ENCODE results near the gene TIPARP.

The TIPARP gene, protein sequence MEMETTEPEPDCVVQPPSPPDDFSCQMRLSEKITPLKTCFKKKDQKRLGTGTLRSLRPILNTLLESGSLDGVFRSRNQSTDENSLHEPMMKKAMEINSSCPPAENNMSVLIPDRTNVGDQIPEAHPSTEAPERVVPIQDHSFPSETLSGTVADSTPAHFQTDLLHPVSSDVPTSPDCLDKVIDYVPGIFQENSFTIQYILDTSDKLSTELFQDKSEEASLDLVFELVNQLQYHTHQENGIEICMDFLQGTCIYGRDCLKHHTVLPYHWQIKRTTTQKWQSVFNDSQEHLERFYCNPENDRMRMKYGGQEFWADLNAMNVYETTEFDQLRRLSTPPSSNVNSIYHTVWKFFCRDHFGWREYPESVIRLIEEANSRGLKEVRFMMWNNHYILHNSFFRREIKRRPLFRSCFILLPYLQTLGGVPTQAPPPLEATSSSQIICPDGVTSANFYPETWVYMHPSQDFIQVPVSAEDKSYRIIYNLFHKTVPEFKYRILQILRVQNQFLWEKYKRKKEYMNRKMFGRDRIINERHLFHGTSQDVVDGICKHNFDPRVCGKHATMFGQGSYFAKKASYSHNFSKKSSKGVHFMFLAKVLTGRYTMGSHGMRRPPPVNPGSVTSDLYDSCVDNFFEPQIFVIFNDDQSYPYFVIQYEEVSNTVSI
- long read RNA-seq, donor 1 = 0 reads
- long read RNA-seq, donor 2, full-length matches to known transcripts = 1 of 1 reads
- long read RNA-seq, donor 2, partial matches to known transcripts = 0 of 1 reads
- long read RNA-seq, donor 2, other reads (novel, unspliced or antisense) = 0 of 1 reads
- long read RNA-seq, donor 3, full-length matches to known transcripts = 1 of 1 reads
- long read RNA-seq, donor 3, partial matches to known transcripts = 0 of 1 reads
- long read RNA-seq, donor 3, other reads (novel, unspliced or antisense) = 0 of 1 reads
- long read RNA-seq, donor 4, full-length matches to known transcripts = 3 of 3 reads
- long read RNA-seq, donor 4, partial matches to known transcripts = 0 of 3 reads
- long read RNA-seq, donor 4, other reads (novel, unspliced or antisense) = 0 of 3 reads
- long read RNA-seq, donor 5, full-length matches to known transcripts = 1 of 1 reads
- long read RNA-seq, donor 5, partial matches to known transcripts = 0 of 1 reads
- long read RNA-seq, donor 5, other reads (novel, unspliced or antisense) = 0 of 1 reads
- long read RNA-seq, donor 6, full-length matches to known transcripts = 3 of 12 reads
- long read RNA-seq, donor 6, partial matches to known transcripts = 9 of 12 reads
- long read RNA-seq, donor 6, other reads (novel, unspliced or antisense) = 0 of 12 reads
- long read RNA-seq, donor 7, full-length matches to known transcripts = 3 of 3 reads
- long read RNA-seq, donor 7, partial matches to known transcripts = 0 of 3 reads
- long read RNA-seq, donor 7, other reads (novel, unspliced or antisense) = 0 of 3 reads
- long read RNA-seq, donor 8, full-length matches to known transcripts = 1 of 1 reads
- long read RNA-seq, donor 8, partial matches to known transcripts = 0 of 1 reads
- long read RNA-seq, donor 8, other reads (novel, unspliced or antisense) = 0 of 1 reads

DNA sequence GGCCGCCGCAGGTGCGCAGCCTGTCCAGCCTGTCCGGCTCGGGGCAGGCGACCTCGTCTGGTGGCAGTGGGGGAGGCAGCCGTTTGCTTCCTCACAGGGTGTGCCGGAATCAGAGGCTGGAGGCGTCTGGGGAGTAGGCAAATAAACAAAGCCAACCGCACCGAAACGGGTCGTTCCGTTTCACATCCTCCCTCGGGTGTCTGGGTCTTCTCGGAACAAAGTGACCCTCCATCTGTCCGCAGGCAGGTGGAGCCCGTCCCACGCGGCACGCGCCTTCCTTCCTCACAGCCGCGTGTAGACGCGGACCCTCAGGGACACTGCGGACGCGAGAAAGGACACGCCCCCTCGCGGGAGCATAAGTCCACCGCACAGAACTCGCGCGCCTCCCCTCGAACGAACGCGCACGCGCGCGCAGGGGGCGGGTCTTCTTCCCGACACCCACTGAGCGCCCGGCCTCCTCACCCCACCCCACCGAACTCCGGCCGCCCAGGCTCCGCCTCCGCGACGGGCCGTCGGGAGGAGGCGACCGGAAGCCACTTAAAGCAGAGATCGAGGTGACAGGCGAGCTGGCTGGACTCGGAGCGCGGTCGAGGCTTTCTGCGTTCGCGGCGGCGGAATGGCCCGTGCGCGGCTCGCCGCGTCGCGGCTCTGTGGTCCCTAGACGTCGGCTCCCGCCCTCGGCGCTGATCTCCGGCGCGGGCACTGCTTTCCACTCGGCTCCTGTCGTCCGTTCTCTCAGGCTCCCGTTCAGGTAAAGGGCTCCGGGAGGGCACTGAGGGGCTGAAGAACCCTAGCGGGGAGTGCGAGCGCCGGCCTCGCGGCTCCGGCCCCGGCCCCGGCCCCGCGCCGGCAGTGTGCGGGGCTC is at the start of gene TIPARP:
TSS of gene TIPARP (plus strand) at position 545 of the 865 bp plus-strand sequence. CDS start 3,108 bp downstream, outside the sequence.
- DNase-seq = peak; percentile 99

DNA sequence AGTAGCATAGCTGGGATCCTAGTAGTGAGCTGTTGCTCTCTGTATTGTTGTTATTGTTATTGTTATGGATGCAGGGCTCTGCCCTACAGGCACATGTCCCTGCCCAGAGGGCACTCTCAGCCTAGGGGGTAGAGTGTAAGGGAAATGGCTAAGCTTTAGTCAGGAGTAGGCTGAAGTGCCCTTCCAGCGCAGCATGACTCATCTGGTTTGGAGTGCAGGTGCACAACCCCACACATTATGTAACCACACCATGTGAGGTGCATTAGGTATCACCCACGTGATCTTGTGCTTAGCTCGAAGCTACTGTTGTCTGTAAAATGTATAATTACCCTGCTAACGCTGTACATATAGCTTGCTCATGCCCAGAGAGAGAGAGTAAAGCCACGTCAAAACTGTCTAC is 48.3 kb upstream of the TIPARP start:
- DNase-seq = no peak

DNA sequence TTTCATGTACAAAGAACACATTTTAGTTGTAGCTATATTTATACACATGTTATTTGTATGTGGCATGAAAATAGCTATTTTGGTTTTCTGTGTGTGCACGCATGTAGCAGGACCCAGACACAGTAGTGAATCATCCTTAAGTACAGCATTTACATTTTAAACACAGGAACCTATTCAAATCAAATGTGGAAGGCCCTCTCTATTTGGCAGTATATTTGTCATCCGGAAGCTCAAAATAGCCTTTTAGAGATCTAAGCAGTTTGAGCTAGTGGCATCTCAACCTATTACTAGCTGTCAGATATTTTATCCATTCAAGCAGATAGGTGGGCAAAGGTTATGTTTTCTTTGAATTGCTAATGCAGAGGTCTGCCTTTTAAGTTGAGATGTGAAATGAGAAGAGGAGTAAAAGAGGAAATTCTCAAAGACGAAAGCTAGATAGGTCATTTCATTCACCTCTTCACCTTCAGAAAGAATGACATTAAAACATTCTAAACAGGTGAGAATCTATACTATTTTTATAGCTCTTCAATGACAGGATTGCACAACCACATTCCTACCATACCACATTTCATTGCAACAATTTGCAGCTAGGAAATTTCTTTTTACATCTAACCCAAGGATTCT is 46.3 kb upstream of the TIPARP start:
- DNase-seq = no peak

DNA sequence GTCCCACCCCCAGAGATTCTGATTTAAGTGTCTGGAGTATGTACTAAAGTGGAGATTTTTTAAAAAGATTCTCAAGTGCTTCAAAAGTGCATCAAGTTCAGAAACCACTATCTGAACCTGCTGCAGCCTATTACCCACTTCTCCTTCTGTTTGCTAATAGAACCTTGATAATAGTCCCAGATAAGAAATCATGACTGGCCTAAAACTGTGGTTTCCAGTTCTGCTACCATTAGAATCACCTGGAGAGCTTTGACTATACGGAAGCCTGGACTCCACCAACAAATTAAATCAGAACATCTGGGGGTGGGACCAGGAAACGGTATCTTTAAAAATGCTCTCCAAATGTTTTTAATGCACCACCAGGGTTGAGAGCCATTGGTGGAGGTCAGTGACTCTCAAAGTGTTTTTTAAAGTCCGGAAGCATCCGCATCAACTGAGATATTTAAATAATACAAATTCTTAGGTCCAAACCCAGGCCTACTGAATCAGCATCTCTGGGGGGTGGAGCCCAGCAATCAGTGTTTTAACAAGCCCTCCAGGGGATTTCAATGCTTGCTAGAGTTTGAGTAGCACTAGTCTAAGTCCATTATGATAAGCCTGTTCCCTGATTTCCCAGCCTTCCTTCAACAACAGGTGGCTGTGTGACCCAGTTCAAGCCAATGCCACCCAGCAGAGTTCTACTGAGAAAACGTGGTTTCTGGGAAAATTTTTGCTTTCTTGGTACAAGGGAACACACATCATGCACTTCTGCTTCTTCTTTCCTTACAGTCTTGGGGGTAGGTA is 45.4 kb upstream of the TIPARP start:
- no peak for DNase-seq

DNA sequence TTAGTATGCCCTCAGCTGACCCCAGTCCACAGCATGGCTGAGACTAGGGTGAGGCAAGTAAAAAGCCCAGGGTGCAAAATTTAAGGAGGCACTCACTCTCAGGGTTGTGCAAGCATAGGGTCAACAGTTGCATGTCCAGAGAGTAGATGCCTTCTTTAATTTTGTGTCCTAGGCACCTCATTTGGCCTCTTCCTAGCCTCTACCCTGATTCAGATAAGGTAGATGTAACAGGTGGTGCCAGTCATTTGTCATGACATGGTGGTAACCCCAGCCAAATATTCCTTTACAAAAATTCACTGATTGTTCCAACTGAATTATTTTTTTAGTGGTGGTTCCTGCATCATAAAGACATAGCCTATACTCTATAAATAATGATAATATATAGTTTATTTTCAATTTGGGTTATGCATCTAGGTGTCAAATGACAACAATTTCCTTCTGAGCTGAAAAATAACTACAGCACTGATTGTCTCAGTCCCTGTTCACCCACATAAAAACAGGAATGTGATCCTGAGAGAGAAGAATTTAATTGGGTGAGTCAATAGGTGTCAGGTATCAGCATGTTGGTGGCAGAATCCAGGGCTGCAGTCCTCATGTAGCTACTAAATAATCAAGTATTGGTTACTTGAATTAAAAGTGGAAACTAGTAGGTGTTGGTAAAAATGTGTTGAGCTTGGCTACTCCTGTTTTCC is 44.2 kb upstream of the TIPARP start:
- no peak for DNase-seq

DNA sequence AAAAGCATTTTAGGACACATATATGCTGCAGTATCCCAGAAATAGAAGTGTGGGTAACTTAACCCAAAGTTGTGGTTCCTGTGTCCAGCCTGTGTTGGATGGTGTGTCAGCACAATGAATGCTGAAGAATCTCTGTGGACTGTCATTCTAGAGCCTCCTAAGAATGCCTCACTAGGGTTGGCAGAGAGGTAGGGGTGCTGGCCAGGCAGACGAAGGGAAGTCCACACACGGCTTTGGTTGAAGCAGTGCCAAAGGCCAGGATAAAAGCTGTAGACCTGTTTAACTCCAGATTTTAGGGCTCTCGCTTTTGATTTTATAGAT is 43.7 kb upstream of the TIPARP start:
- DNase-seq = no peak

DNA sequence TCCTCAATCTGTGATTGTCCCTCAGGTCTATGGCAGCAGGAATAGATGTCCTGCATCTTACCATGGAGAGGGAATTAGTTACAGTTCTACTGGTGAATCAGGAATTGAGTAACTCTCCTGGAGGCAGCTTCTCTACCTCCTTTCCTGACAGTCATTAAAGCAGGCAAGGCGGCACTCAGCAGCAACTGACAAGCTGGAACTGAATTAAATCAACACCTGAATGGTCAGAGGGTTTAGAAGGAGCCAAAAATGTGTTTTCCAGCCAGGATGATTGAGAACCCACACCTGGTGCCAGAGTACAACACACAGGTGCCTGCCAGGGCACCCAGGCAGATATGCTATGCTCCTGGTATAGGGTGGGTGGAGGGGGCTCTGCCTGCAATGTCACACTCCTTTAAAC is 43.1 kb upstream of the TIPARP start:
- no peak for DNase-seq

DNA sequence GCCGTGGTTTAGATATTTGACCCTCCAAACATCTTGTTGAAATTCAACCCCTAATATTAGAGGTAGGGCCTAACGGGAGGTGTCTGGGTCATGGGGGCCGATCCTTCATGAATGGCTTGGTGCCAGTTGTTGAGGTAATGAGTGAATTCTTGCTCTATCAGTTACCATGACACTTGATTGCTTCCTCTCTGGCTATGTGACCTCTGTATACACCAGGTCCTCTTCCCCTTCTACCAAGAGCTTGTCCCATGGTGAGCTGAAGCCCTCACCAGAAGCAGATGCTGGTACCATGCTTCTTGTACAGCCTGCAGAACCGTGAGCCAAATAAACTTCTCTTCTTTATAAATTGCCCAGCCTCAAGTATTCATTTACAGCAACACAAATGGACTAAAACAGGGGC is 41.8 kb upstream of the TIPARP start:
- DNase-seq = no peak

DNA sequence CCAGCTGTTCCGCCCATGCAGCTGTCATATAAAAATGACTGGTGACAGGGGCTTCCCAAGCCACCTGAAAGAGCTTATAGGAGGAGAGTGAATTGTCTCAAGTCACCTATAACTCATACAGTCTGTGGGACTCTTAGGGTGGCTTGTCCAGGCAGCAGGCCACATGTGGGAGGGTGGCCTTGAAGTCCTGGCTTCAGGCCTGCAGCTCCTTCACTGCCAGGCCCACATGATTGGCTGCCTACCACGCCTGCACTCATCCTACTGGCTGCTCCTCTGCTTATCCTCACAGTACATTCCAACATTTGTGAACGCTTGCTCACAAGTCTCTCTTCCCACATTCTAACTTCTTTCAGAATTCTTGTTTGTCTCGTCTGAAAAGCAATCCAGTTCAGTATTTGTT is 41.1 kb upstream of the TIPARP start:
- DNase-seq = no peak

DNA sequence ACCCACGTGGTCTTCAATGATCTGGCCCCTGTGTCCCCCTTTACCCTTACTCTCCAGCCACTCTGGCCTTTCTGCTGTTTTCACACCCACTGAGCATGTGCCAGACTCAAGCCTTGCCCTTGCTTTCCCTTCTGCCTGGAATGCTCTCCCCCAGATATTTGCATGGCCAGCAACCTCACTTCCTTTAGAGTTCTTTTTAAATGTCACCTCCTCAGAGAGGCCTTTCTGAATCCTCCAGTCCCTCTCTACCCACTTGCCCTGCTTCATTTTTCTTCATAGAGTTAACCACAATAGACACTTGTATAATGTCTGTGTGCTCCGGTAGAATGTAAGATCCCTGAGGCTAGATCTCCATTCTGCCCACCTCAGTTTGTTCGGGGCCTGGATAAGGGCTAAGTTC is 39.4 kb upstream of the TIPARP start:
- DNase-seq = no peak

DNA sequence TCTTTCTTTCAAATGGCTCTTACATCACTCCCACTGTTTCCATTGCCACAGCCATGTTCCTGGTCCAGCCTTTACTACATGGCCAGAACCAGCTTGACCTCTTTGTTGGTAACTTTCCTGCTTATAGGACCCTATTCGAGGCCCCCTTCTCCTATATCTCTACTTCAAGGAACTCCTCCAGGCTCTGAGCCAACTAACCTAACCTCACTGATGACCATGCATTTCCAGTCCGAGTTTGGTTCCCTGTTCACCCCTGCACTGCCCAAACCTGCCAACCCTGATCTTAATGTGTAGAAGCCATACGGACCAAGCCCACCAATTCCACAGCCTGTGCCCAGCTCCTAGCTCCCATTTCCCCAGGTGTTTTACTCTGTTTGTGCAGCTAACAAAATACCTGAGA is 38.4 kb upstream of the TIPARP start:
- no peak for DNase-seq

DNA sequence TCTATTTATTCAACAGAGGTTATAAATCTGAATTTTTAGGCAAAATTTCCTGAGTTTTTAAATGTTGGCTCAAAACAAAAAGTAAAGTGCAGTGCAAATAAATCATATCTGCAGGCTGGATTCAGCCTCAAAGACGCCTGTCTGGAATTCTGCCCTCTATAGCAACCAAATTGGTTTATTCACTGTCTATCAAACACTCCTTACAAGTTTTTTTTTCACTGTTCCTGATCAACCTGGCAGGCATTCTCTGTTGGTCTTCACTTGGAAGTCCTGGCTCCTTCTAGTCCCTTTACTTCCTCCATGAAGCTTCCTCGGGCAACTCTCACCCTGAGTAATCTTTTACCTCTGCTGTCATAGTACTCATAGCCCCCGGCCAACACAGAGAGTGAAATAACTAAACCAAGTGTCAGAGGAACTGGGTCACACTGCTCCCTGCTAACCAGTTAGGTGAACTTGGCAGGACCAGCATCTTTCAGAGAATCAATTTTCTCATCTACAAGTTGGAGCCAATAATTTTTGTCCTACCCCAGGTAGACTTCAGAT is 36.8 kb upstream of the TIPARP start:
- DNase-seq = no peak

DNA sequence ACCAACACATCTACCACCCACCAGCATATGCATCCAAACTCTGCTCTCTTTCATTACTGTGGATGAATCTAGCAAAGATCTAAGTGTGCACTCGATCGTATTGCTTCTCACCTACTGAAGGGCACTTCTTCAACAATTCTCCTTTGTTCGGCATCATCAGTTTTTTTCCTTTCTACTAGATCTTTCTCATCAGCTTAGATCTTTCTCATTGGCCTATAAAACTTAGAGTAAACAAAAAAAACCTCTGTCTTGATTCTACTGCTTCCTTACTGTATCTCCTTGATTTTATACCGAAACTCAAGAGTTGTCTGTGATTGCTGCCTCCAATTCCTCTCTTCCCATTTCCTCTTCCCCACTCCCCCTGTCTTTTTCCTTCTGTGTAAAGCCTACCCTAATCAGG is 36.1 kb upstream of the TIPARP start:
- no peak for DNase-seq

DNA sequence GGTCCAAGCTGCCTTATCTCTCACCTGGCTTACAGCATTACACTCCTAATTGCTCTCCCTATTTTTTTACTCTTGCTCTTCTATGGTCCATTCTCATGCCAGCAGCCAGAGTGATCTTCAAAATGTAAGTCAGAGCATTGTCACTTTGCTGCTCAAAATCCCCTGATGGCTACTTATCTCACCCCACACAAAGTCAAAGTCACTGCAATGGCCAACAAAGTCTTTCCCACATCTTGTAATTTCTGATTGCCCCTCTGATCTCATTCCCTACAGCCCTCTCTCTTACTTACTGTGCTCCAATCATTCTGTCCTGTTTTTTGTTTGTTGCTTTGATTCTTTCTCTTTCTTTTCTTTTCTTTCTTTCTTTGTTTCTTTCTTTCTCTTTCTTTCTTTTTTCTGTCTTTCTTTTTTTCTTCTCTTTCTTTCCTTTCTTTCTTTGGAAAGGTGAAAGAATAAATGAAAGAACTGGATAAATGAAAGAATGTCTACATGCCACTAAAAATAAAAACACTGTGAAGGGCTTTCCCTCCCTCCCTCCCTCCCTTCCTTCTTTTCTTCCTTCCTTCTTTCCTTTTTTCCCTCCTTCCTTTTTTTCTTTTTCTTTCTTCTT is 34.9 kb upstream of the TIPARP start:
- DNase-seq = no peak

DNA sequence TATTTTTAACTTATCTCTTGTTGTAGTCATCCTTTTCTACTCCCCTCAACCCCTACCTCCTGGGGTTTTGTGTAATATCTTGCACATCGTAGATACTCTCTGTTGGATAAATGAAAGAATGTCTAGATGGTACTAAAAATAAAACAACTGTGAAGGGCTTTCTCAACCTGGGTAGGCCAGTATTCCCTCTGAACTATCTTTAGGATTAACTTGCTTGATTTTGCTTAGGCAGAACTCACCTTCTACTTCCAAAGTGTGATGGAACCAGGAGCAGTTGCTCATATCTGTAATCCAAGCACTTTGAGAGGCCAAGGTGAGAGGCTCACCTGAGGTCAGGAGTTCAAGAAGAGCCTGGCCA is 32.8 kb upstream of the TIPARP start:
- no peak for DNase-seq

DNA sequence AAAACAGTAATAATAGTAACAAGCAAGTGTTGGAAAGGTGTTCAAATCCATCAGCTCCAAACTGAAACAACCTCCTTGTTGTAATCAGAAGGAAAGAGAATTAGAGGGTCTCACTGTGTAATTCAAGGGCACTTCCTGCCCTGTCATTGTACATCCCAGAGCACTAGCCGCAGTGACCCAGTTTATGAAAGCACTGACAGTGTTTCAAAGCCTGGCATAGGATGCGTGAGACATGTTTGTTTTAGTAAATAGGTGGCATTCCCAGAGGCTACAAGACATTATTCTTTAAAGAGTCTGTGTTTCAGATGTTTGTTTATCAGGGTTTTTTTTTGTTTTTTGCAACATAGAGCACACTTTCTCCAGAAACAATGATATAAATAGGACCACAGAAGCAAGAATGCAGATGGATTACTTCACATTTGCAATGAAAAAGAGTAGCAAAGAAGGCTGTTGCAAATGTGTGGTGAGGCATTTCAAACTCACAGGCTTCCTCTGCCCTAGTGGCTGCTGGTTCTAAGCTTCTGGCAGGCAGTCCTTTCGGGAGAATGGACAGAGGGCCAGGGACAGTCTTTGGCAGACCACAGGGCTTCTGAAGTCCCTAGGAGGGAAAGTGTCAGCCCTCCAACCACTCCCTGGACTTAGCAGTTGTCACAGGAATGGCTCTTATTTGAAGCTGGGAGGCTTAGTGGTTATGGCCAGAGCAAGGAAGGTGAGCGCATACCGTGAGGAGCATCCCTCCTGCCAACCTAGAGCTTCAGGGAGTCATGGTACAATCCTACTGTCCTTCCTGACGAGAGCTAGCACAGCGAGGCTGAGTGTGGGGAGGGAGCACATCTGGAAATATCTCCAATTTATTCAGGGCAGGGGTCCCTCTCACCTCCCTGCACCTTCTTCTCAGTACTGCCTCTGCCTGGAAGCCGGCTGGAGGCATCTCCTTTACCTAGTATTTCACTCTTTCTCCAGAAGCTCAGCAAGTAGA is 31.4 kb upstream of the TIPARP start:
- no peak for DNase-seq

DNA sequence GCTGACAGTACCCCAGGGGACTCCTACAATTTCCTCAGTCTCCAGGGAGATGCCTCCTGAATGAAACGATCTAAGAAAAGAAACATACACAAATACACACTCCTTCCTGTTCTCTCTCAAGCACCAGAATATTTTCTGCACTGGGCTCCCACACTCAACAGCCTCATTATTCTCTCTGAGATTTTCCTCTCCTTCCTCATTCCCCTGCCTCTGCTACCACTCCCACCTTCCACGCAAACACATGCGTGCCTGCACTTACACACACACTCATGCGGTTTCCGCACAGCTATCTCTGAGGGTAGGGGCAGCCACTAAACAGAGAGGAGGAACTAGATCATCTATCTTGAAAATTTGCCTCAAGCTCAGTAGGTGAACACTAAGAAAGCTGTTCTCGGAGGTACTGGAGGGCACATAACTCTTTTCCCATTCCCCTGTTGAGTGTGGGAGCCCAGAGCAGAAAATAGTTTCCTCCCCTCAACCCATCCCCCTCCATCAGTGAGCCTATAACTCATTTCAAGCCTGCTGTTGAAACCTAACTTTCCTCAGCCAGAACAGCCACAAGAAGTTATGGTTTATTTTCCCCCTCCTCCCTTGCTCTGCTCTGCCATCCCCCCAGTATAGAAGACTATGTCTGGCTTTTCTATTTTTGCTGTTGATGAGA is 30.5 kb upstream of the TIPARP start:
- peak; percentile 47 for DNase-seq
